H9 (cell line): Measurements from ENCODE around the gene DHRSX. TPM values are rescaled to one million over a fixed set of nuclear protein-coding genes. Genes with fewer than 3 reads are reported as not detected.

Source experiments
- DNase-seq: peaks from one replicate; pipeline ENCODE4 v3.0.0-alpha.2; 2017
- H2AFZ ChIP-seq: one replicate; pipeline ENCODE4 v1.6.1; 2013; ENCODE audit warnings: mild to moderate bottlenecking, low read length, control low read depth, moderate library complexity
- H2AK5ac ChIP-seq: 2 replicates; pipeline ENCODE4 v1.6.1; 2013; ENCODE audit warnings: low read length, control low read depth, mixed read lengths; ENCODE audit not compliant: insufficient read length
- H2BK120ac ChIP-seq: one replicate; pipeline ENCODE4 v1.6.1; 2013; ENCODE audit warnings: low read depth, mild to moderate bottlenecking, low read length, control low read depth, inconsistent platforms; ENCODE audit not compliant: poor library complexity, severe bottlenecking
- H2BK12ac ChIP-seq: 2 replicates; pipeline ENCODE4 v1.6.1; 2013; ENCODE audit warnings: low read length, control low read depth, mixed read lengths, low read depth; ENCODE audit not compliant: insufficient read length
- H2BK15ac ChIP-seq: 2 replicates; pipeline ENCODE4 v1.6.1; 2013; ENCODE audit warnings: low read depth, low read length, control low read depth
- H2BK20ac ChIP-seq: one replicate; pipeline ENCODE4 v1.6.1; 2013; ENCODE audit warnings: low read depth, mild to moderate bottlenecking, low read length, control low read depth, inconsistent platforms; ENCODE audit not compliant: poor library complexity, severe bottlenecking
- H2BK5ac ChIP-seq: 2 replicates; pipeline ENCODE4 v1.6.1; 2013; ENCODE audit warnings: low read length, control low read depth, mixed read lengths; ENCODE audit not compliant: insufficient read length
- H3K14ac ChIP-seq: 2 replicates; pipeline ENCODE4 v1.6.1; 2013; ENCODE audit warnings: low read length, control low read depth; ENCODE audit not compliant: insufficient read depth
- H3K18ac ChIP-seq: 2 replicates; pipeline ENCODE4 v1.6.1; 2013; ENCODE audit warnings: low read depth, mild to moderate bottlenecking, mixed read lengths, low read length, control low read depth; ENCODE audit not compliant: insufficient read length
- H3K23ac ChIP-seq: 2 replicates; pipeline ENCODE4 v1.6.1; 2013; ENCODE audit warnings: low read length, control low read depth, mixed read lengths, low read depth; ENCODE audit not compliant: insufficient read length
- H3K23me2 ChIP-seq: 2 replicates; pipeline ENCODE4 v1.6.1; 2013; ENCODE audit warnings: low read depth, mild to moderate bottlenecking, mixed read lengths, low read length, control low read depth; ENCODE audit not compliant: insufficient read length, poor library complexity, severe bottlenecking
- H3K27ac ChIP-seq: 2 replicates; pipeline ENCODE4 v1.5.1; 2013; ENCODE audit warnings: low read length, control low read depth, mixed read lengths, low read depth; ENCODE audit not compliant: insufficient read length
- H3K27me3 ChIP-seq: 2 replicates; pipeline ENCODE4 v1.6.1; 2013; ENCODE audit warnings: low read length, control low read depth, inconsistent platforms; ENCODE audit not compliant: insufficient read depth
- H3K4ac ChIP-seq: 2 replicates; pipeline ENCODE4 v1.6.1; 2013; ENCODE audit warnings: low read depth, mild to moderate bottlenecking, control low read depth, inconsistent platforms, low read length, moderate library complexity
- H3K4me1 ChIP-seq: 2 replicates; pipeline ENCODE4 v1.6.1; 2013; ENCODE audit warnings: low read length, control low read depth, inconsistent platforms; ENCODE audit not compliant: insufficient read depth
- H3K4me2 ChIP-seq: 2 replicates; pipeline ENCODE4 v1.6.1; 2013; ENCODE audit warnings: low read length, control low read depth, mixed read lengths; ENCODE audit not compliant: insufficient read length, insufficient read depth
- H3K56ac ChIP-seq: 2 replicates; pipeline ENCODE4 v1.6.1; 2013; ENCODE audit warnings: low read depth, mild to moderate bottlenecking, mixed read lengths, low read length, control low read depth; ENCODE audit not compliant: insufficient read length
- H3K79me1 ChIP-seq: 2 replicates; pipeline ENCODE4 v1.6.1; 2013; ENCODE audit warnings: low read depth, mild to moderate bottlenecking, moderate library complexity, low read length, control low read depth, inconsistent platforms; ENCODE audit not compliant: insufficient read depth, poor library complexity, severe bottlenecking
- H3K79me2 ChIP-seq: 2 replicates; pipeline ENCODE4 v1.6.1; 2013; ENCODE audit warnings: low read length, control low read depth, inconsistent platforms; ENCODE audit not compliant: insufficient read depth
- H3K9ac ChIP-seq: 2 replicates; pipeline ENCODE4 v1.6.1; 2013; ENCODE audit warnings: low read length, control low read depth, mixed read lengths; ENCODE audit not compliant: insufficient read length; ENCODE audit errors: extremely low read depth
- H3K9me3 ChIP-seq: one replicate; pipeline ENCODE4 v1.6.1; 2013; ENCODE audit warnings: low read depth, low read length, inconsistent platforms; ENCODE audit not compliant: control insufficient read depth
- H3T11ph ChIP-seq: one replicate; pipeline ENCODE4 v1.6.1; 2013; ENCODE audit warnings: mild to moderate bottlenecking, low read length, control low read depth, inconsistent platforms
- H4K20me1 ChIP-seq: one replicate; pipeline ENCODE4 v1.6.1; 2013; ENCODE audit not compliant: control insufficient read depth, insufficient read length, insufficient read depth
- H4K5ac ChIP-seq: 2 replicates; pipeline ENCODE4 v1.6.1; 2013; ENCODE audit warnings: low read depth, mild to moderate bottlenecking, mixed read lengths, low read length, control low read depth; ENCODE audit not compliant: insufficient read length
- H4K8ac ChIP-seq: replicated peaks from 2 replicates; pipeline ENCODE4 v1.6.1; 2013; ENCODE audit warnings: low read length, control low read depth, mixed read lengths, low read depth; ENCODE audit not compliant: insufficient read length
- H4K91ac ChIP-seq: 2 replicates; pipeline ENCODE4 v1.6.1; 2013; ENCODE audit warnings: low read depth, mild to moderate bottlenecking, moderate library complexity, mixed read lengths, low read length, control low read depth; ENCODE audit not compliant: insufficient read length
- H3K27ac Mint-ChIP-seq, 3 experiments: 2 replicates in 2 of 3; 3 replicates in 1 of 3; pipeline ENCODE4 v1.8.0; 2020 to 2021; ENCODE audit warnings: mixed read lengths in 3 of 3, mild to moderate bottlenecking in 1 of 3, moderate library complexity in 1 of 3
- H3K27me3 Mint-ChIP-seq: 2 replicates; pipeline ENCODE4 v1.8.0; 2021; ENCODE audit warnings: low read depth, mild to moderate bottlenecking, moderate library complexity, mixed read lengths
- H3K36me3 Mint-ChIP-seq, 3 experiments: 2 replicates in 2 of 3; 3 replicates in 1 of 3; pipeline ENCODE4 v1.8.0; 2020 to 2021; ENCODE audit warnings: low read depth in 3 of 3, mixed read lengths in 3 of 3; ENCODE audit not compliant: insufficient read depth in 1 of 3
- H3K4me1 Mint-ChIP-seq, 2 experiments: 2 replicates each; pipeline ENCODE4 v1.8.0; 2020; ENCODE audit warnings: mixed read lengths in 2 of 2
- H3K4me3 Mint-ChIP-seq, 2 experiments: 2 replicates in 1 of 2; 3 replicates in 1 of 2; pipeline ENCODE4 v1.8.0; 2020 to 2021; ENCODE audit warnings: mild to moderate bottlenecking in 2 of 2, mixed read lengths in 2 of 2, moderate library complexity in 1 of 2
- H3K9me3 Mint-ChIP-seq, 2 experiments: 2 replicates in 1 of 2; 3 replicates in 1 of 2; pipeline ENCODE4 v1.8.0; 2020; ENCODE audit warnings: mild to moderate bottlenecking in 2 of 2, mixed read lengths in 2 of 2, moderate library complexity in 1 of 2
- CTCF ChIP-seq: fragments of 200-600 bp; sonication (generic); conservative IDR thresholded peaks from 3 replicates; pipeline ENCODE4 v1.8.0; 2021; ENCODE audit warnings: antibody characterized with exemption, mild to moderate bottlenecking
- WGBS: extraction: QIAGEN DNeasy Blood & Tissue Kit; methylation state at CpG from one replicate; pipeline ENCODE4 v1.1.7; 2013; ENCODE audit warnings: missing lambda C conversion rate, low lambda C conversion rate, mixed read lengths; ENCODE audit not compliant: insufficient read length; ENCODE audit errors: extremely low coverage; 5-methylcytosine and 5-hydroxymethylcytosine counted together
- total RNA-seq: library from RNA; stranded (reverse); gene quantifications from 2 replicates; pipeline ENCODE4 v1.2.1, GENCODE V29; 2021

The DHRSX gene
- total RNA-seq, 1 experiment from 2014 or later = 44.0 TPM

GRCh38 chrX:2458309-2458708 is 42.5 kb downstream of the DHRSX start:
- peaks cover 3% of the 10 kb centered on the region; the same call in 1 of the 2 replicates for H3K79me2 ChIP-seq
- no peak overlapping the region for H2BK5ac ChIP-seq
- Mint-ChIP-seq H3K27ac (no peak overlapping the region; a peak in 1 of 7 replicates), H3K9me3 (peaks cover 7 to 10% of the 10 kb centered on the region in 2 experiments), H3K4me3 (no peak overlapping the region), H3K36me3 (peaks cover 18 to 47% (median 28%) of the 10 kb centered on the region in 3 experiments), H3K27me3 (no peaks in the 10 kb centered on the region), H3K4me1 (peaks cover 23 to 30% of the 10 kb centered on the region in 2 experiments)
- H3K79me1 ChIP-seq = no peaks in the 10 kb centered on the region
- no peaks in the 10 kb centered on the region for H3K27me3 ChIP-seq
- H3K56ac ChIP-seq = no peak overlapping the region
- H2BK120ac ChIP-seq = no peak overlapping the region
- no peak for TF ChIP-seq CTCF
- no peak overlapping the region for H3K4ac ChIP-seq
- no CpG with 5 or more reads among the region's 6 CpGs for WGBS
- no peak overlapping the region for H4K5ac ChIP-seq
- H4K91ac ChIP-seq = no peak overlapping the region
- no peak overlapping the region for H3K18ac ChIP-seq
- H3K4me2 ChIP-seq = no peak overlapping the region
- no peak overlapping the region for H2BK20ac ChIP-seq
- no peak overlapping the region for H3K27ac ChIP-seq
- H2AFZ ChIP-seq = no peak overlapping the region
- H3K14ac ChIP-seq = no peak overlapping the region
- no peak overlapping the region for H3K9ac ChIP-seq
- no peaks in the 10 kb centered on the region for H4K20me1 ChIP-seq
- no peak overlapping the region for H2BK15ac ChIP-seq
- H3K9me3 ChIP-seq = no peaks in the 10 kb centered on the region
- DNase-seq = no peak
- no peak overlapping the region for H2AK5ac ChIP-seq
- no peak overlapping the region for H3T11ph ChIP-seq
- H3K4me1 ChIP-seq = peaks cover 3% of the 10 kb centered on the region; the same call in 1 of the 2 replicates
- H3K23ac ChIP-seq = no peak overlapping the region
- no peak overlapping the region for H2BK12ac ChIP-seq
- H4K8ac ChIP-seq = no peak overlapping the region
- H3K23me2 ChIP-seq = no peaks in the 10 kb centered on the region
